Measurements from ENCODE around the gene EMCN. TPM values are rescaled to one million over a fixed set of nuclear protein-coding genes. Genes with fewer than 3 reads are reported as not detected.

The EMCN gene
- total and polyA plus RNA-seq, 9 of the 15 experiments (the other 6 are each of a cell fraction or from before 2014, with no cell fraction given), result not detected

DNA sequence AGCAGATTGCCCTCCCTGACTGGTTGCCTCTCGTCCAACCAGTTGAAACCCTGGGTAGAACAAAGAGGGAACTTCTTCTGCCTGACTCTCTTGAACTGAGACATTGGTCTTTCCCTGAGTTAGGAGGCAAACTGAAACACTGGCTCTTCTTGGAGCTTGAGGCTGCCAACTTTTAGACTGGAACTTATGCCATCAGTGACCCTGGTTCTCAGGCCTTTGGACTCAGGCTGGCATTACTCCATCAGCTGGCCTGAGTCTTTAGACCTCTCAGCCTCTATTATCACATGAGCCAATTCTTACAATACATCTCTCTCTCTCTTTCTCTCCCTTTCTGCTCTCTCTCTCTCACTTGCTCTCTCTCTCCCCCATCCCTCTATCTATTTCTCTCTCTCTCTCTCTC is 86.4 kb downstream of the EMCN start (continued):
- TF ChIP-seq MYC (IDR thresholded peaks at IDR 0.05; ENCODE audit: low read depth, low read length) (no peak), MYC (CRISPR knock-in tag; IDR thresholded peaks at IDR 0.05; ENCODE audit: borderline replicate concordance, low read depth) (no peak), KLF16 (IDR thresholded peaks at IDR 0.05) (no peak), SMAD4 (CRISPR knock-in tag; conservative IDR thresholded peaks at IDR 0.05) (no peak), RBM17 (IDR thresholded peaks at IDR 0.05; ENCODE audit: borderline replicate concordance, low read depth, low read length) (no peak)
- TF ChIP-seq, protein P1, sequence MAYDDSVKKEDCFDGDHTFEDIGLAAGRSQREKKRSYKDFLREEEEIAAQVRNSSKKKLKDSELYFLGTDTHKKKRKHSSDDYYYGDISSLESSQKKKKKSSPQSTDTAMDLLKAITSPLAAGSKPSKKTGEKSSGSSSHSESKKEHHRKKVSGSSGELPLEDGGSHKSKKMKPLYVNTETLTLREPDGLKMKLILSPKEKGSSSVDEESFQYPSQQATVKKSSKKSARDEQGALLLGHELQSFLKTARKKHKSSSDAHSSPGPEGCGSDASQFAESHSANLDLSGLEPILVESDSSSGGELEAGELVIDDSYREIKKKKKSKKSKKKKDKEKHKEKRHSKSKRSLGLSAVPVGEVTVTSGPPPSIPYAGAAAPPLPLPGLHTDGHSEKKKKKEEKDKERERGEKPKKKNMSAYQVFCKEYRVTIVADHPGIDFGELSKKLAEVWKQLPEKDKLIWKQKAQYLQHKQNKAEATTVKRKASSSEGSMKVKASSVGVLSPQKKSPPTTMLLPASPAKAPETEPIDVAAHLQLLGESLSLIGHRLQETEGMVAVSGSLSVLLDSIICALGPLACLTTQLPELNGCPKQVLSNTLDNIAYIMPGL (CRISPR knock-in tag; IDR thresholded peaks at IDR 0.05), result no peak

DNA sequence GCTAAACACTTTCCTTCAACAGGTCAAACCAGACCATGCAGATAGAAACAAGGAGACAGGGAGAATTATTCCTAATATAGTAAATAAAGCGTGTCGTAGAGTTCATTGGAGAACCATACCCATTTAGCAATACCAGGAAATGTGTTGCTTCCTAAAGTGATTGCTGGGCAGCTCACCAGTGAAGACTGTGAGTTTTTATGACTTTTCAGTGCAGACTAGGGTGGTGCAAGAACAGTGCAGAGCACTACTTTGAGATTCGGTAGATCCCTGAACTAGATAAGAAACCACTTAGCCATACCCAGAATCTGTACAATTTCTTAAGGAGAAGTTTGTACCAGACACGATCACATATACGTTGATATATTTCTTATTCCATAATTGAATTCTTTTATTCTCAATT is 87.4 kb downstream of the EMCN start:
- Histone ChIP-seq H3K9me3 (replicated peaks; ENCODE audit: control insufficient read depth, insufficient read depth, low read depth, low read length) (no peaks in the 10 kb centered on the region), H3K36me3 (ENCODE audit: control insufficient read depth, insufficient read depth, low read length) (no peaks in the 10 kb centered on the region), H3K4me2 (ENCODE audit: insufficient read depth, low read length) (no peak overlapping the region), H3K9me1 (ENCODE audit: control insufficient read depth, insufficient read depth, low read length) (no peaks in the 10 kb centered on the region), H3K9ac (ENCODE audit: insufficient read depth in 1 of 2, low read depth in 2 of 2, low read length in 2 of 2) (no peak overlapping the region), H3K4me1 (replicated peaks in 1 of 2; ENCODE audit: control insufficient read depth in 2 of 2, insufficient read depth in 2 of 2, low read length in 2 of 2) (no peaks in the 10 kb centered on the region), H4K20me1 (replicated peaks; ENCODE audit: control insufficient read depth, insufficient read depth, low read length) (no peaks in the 10 kb centered on the region), H3K4me3 (no peak overlapping the region), H3K27me3 (ENCODE audit: control insufficient read depth in 2 of 2, insufficient read depth in 2 of 2, low read length in 2 of 2) (no peaks in the 10 kb centered on the region), H2AFZ (ENCODE audit: low read depth, low read length) (no peak overlapping the region), H3K27ac (ENCODE audit: extremely low read depth, low read depth, low read length) (no peak overlapping the region), H3K79me2 (ENCODE audit: control insufficient read depth, insufficient read depth, low read length) (no peaks in the 10 kb centered on the region)
- ChIA-PET POLR2A (no interaction called here), CTCF (ENCODE audit: low intra/inter-chr PET ratio) (no interaction called here)
- DNase-seq (ENCODE audit: extremely low read depth in 1 of 4, low spot score in 3 of 4) (no peak), FAIRE-seq (no peak), ATAC-seq (no peak)
- no TSS peak for BruUV-seq (replicated peaks)
- 0% methylated on average over 5 of the region's 5 CpGs for WGBS (ENCODE audit: insufficient coverage, low coverage, missing lambda C conversion rate)
- intact Hi-C loops (cut with micrococcal nuclease), result no loop called here
- in situ Hi-C loops (cut with MboI), result no loop called here
- TF ChIP-seq, protein P2, sequence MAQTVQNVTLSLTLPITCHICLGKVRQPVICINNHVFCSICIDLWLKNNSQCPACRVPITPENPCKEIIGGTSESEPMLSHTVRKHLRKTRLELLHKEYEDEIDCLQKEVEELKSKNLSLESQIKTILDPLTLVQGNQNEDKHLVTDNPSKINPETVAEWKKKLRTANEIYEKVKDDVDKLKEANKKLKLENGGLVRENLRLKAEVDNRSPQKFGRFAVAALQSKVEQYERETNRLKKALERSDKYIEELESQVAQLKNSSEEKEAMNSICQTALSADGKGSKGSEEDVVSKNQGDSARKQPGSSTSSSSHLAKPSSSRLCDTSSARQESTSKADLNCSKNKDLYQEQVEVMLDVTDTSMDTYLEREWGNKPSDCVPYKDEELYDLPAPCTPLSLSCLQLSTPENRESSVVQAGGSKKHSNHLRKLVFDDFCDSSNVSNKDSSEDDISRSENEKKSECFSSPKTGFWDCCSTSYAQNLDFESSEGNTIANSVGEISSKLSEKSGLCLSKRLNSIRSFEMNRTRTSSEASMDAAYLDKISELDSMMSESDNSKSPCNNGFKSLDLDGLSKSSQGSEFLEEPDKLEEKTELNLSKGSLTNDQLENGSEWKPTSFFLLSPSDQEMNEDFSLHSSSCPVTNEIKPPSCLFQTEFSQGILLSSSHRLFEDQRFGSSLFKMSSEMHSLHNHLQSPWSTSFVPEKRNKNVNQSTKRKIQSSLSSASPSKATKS (CRISPR knock-in tag; IDR thresholded peaks at IDR 0.05), result no peak
- TF ChIP-seq PHTF2 (CRISPR knock-in tag; IDR thresholded peaks at IDR 0.05) (no peak), ZNF175 (CRISPR knock-in tag; IDR thresholded peaks at IDR 0.05; ENCODE audit: low read depth) (no peak), ZNF232 (CRISPR knock-in tag; IDR thresholded peaks at IDR 0.05) (no peak)
- TF ChIP-seq, protein P3, sequence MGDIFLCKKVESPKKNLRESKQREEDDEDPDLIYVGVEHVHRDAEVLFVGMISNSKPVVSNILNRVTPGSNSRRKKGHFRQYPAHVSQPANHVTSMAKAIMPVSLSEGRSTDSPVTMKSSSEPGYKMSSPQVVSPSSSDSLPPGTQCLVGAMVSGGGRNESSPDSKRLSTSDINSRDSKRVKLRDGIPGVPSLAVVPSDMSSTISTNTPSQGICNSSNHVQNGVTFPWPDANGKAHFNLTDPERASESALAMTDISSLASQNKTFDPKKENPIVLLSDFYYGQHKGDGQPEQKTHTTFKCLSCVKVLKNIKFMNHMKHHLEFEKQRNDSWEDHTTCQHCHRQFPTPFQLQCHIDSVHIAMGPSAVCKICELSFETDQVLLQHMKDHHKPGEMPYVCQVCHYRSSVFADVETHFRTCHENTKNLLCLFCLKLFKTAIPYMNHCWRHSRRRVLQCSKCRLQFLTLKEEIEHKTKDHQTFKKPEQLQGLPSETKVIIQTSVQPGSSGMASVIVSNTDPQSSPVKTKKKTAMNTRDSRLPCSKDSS (IDR thresholded peaks at IDR 0.05; ENCODE audit: low read depth, partially characterized antibody), result no peak

Measured in K562 (cell line).